IMR-90 (cell line): Measurements from ENCODE around the gene SRGAP3. TPM values are rescaled to one million over a fixed set of nuclear protein-coding genes. Genes with fewer than 3 reads are reported as not detected.

Experiments
- ATAC-seq: fragments of 200-7000 bp; cut with Tn5 transposase; 2 replicates; pipeline ENCODE4 v1.9.1; 2020; ENCODE audit warnings: low read depth, mild to moderate bottlenecking, moderate library complexity
- BruUV-seq: library from RNA; stranded (reverse); fragments of 400-500 nt; replicated peaks from 2 replicates; lab custom pipeline; 2021; lab: Mats Ljungman, UMichigan
- CTCF ChIA-PET: fragments of 300-600 bp; formaldehyde crosslinking; extraction: SDS; loops from one replicate; lab custom pipeline; 2021; ENCODE audit warnings: antibody characterized with exemption; lab: Yijun Ruan, JAX
- POLR2A ChIA-PET: fragments of 300-600 bp; sonication (Branson Sonifier 250); formaldehyde crosslinking; loops from one replicate; lab custom pipeline; 2022; ENCODE audit warnings: antibody characterized with exemption; ENCODE audit not compliant: unreplicated experiment; lab: Charles Lee
- DNase-seq: peaks from one replicate; pipeline ENCODE4 v3.0.0; 2013
- H2AFZ ChIP-seq: replicated peaks from 2 replicates; pipeline ENCODE3; 2013; ENCODE audit warnings: low read length, mild to moderate bottlenecking; ENCODE audit not compliant: poor library complexity
- H2AK5ac ChIP-seq: 2 replicates; pipeline ENCODE4 v1.6.1; 2013; ENCODE audit warnings: low read depth, low read length, inconsistent platforms
- H2AK9ac ChIP-seq: replicated peaks from 2 replicates; pipeline ENCODE3; 2013; ENCODE audit warnings: mild to moderate bottlenecking, low read depth, low read length, moderate library complexity; ENCODE audit not compliant: poor library complexity
- H2BK120ac ChIP-seq: 2 replicates; pipeline ENCODE4 v1.6.1; 2013; ENCODE audit warnings: low read depth, low read length, inconsistent platforms
- H2BK15ac ChIP-seq: 3 replicates; pipeline ENCODE4 v1.6.1; 2013; ENCODE audit warnings: low read depth, low read length, inconsistent platforms
- H2BK20ac ChIP-seq: 2 replicates; pipeline ENCODE4 v1.6.1; 2013; ENCODE audit warnings: low read depth, mild to moderate bottlenecking, inconsistent platforms, low read length, moderate library complexity
- H2BK5ac ChIP-seq: 2 replicates; pipeline ENCODE4 v1.6.1; 2013; ENCODE audit warnings: mild to moderate bottlenecking, low read depth, low read length, inconsistent platforms; ENCODE audit not compliant: poor library complexity, severe bottlenecking
- H3K14ac ChIP-seq: replicated peaks from 2 replicates; pipeline ENCODE4 v1.6.1; 2013; ENCODE audit warnings: low read depth, low read length, inconsistent platforms
- H3K18ac ChIP-seq: 2 replicates; pipeline ENCODE4 v1.6.1; 2013; ENCODE audit warnings: low read depth, low read length, control low read depth
- H3K23ac ChIP-seq: 2 replicates; pipeline ENCODE4 v1.6.1; 2013; ENCODE audit warnings: low read depth, low read length, inconsistent platforms
- H3K27ac ChIP-seq: 2 replicates; pipeline ENCODE4 v1.5.1; 2013; ENCODE audit warnings: mild to moderate bottlenecking, control low read depth, low read length; ENCODE audit not compliant: insufficient read depth
- H3K27me3 ChIP-seq: 2 replicates; pipeline ENCODE4 v1.6.1; 2013; ENCODE audit warnings: low read length; ENCODE audit not compliant: control insufficient read depth, insufficient read depth
- H3K36me3 ChIP-seq: 2 replicates; pipeline ENCODE4 v1.6.1; 2013; ENCODE audit warnings: low read length, mixed read lengths; ENCODE audit not compliant: control insufficient read depth, insufficient read depth
- H3K4ac ChIP-seq: 2 replicates; pipeline ENCODE4 v1.6.1; 2013; ENCODE audit warnings: low read depth, low read length, inconsistent platforms
- H3K4me1 ChIP-seq: 2 replicates; pipeline ENCODE4 v1.6.1; 2013; ENCODE audit warnings: low read length, mixed read lengths; ENCODE audit not compliant: control insufficient read depth, insufficient read depth
- H3K4me2 ChIP-seq: 2 replicates; pipeline ENCODE4 v1.6.1; 2013; ENCODE audit warnings: low read depth, mild to moderate bottlenecking, control low read depth, low read length, moderate library complexity
- H3K4me3 ChIP-seq: 2 replicates; pipeline ENCODE4 v1.5.1; 2013; ENCODE audit warnings: low read depth, mild to moderate bottlenecking, control low read depth, low read length, moderate library complexity; ENCODE audit not compliant: insufficient read depth
- H3K56ac ChIP-seq: 2 replicates; pipeline ENCODE4 v1.6.1; 2013; ENCODE audit warnings: low read length, inconsistent platforms; ENCODE audit not compliant: insufficient read depth; ENCODE audit errors: extremely low read depth
- H3K79me1 ChIP-seq, 2 experiments: 2 replicates each; pipeline ENCODE4 v1.6.1; 2013; ENCODE audit warnings: low read length in 2 of 2, inconsistent platforms in 1 of 2, low read depth in 1 of 2
- H3K9ac ChIP-seq: 2 replicates; pipeline ENCODE4 v1.6.1; 2013; ENCODE audit warnings: low read depth, low read length, control low read depth
- H3K9me1 ChIP-seq: 2 replicates; pipeline ENCODE4 v1.6.1; 2013; ENCODE audit warnings: low read length, inconsistent platforms; ENCODE audit not compliant: insufficient read depth
- H3K9me3 ChIP-seq: 2 replicates; pipeline ENCODE4 v1.6.1; 2013; ENCODE audit warnings: low read length; ENCODE audit not compliant: control insufficient read depth, insufficient read depth
- H4K20me1 ChIP-seq: 2 replicates; pipeline ENCODE4 v1.6.1; 2013; ENCODE audit warnings: low read length, inconsistent platforms; ENCODE audit not compliant: insufficient read depth
- H4K5ac ChIP-seq: 2 replicates; pipeline ENCODE4 v1.6.1; 2013; ENCODE audit warnings: mild to moderate bottlenecking, low read depth, low read length, control low read depth
- H4K8ac ChIP-seq, 2 experiments: 2 replicates each; pipeline ENCODE4 v1.6.1; 2013; ENCODE audit warnings: low read depth in 2 of 2, low read length in 2 of 2, control low read depth in 1 of 2, inconsistent platforms in 1 of 2
- H4K91ac ChIP-seq: 2 replicates; pipeline ENCODE4 v1.6.1; 2013; ENCODE audit warnings: low read depth, low read length, inconsistent platforms; ENCODE audit not compliant: insufficient read depth
- POLR2A ChIP-seq: IDR thresholded peaks from 2 replicates; pipeline ENCODE4 v1.6.1; 2012; ENCODE audit warnings: mild to moderate bottlenecking, low read depth, low read length
- WGBS, 2 experiments: methylation state at CpG; one replicate each; pipeline versions ENCODE4 v1.1.5 to v1.1.7; 2013; ENCODE audit warnings: missing lambda C conversion rate in 2 of 2; ENCODE audit not compliant: insufficient read length in 1 of 2; ENCODE audit errors: extremely low coverage in 2 of 2; 5-methylcytosine and 5-hydroxymethylcytosine counted together
- dilution Hi-C: fragments of 300-500 bp; cut with HindIII; formaldehyde crosslinking; loops from one replicate; pipeline ENCODE4 v1.14.3; 2018; ENCODE audit warnings: low sequenced_read_pairs; ENCODE audit not compliant: unreplicated experiment
- in situ Hi-C: fragments of 300-500 bp; cut with MboI; formaldehyde crosslinking; loops from 3 replicates; pipeline ENCODE4 v1.14.3; 2019; ENCODE audit warnings: low sequenced_read_pairs, inconsistent platforms, mixed read lengths
- intact Hi-C: fragments of 100-400 bp; cut with micrococcal nuclease; formaldehyde crosslinking; loops from 2 replicates; pipeline ENCODE4 v1.10.0; 2022
- polyA plus RNA-seq, 3 experiments: library from polyadenylated mRNA; depleted of rRNA; stranded (reverse); fragments of >200 nt; gene quantifications; 2 replicates each; pipeline ENCODE4 v1.2.3, GENCODE V29; 2012; ENCODE audit warnings: low replicate concordance in 1 of 3
- total RNA-seq: library from RNA; depleted of rRNA; stranded (reverse); fragments of >200 nt; gene quantifications from 2 replicates; pipeline ENCODE4 v1.2.3, GENCODE V29; 2012

SRGAP3 gene
- total and polyA plus RNA-seq, 2 of the 4 experiments (the other 2 are of a cell fraction) = 0.68 to 1.4 TPM

DNA sequence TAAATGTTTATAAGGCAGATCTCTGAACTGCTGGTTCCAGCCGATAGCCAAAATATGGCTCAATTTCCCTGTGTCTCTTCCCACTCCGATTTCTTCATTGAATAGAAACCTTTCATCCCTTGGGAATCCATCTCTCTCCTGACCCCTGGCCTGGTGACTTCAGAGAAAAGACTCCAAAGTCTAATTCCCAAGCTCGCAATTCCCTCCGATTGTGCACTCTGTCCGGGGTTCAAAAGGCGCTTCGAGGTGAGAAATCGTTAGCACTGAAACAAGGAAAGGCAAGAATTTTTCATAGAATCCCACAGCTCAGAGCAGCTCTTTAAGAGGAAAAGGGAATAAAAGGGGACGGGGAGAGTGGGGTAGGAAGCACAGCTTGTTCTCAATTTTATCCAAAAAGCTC lies 267.7 kb downstream of the SRGAP3 start:
- no peaks in the 10 kb centered on the region for H3K79me1 ChIP-seq
- no peak overlapping the region for H3K56ac ChIP-seq
- H4K8ac ChIP-seq = no peak overlapping the region
- in situ Hi-C loops = no loop called here
- ChIA-PET POLR2A (no interaction called here), CTCF (no interaction called here)
- H3K4me1 ChIP-seq = no peaks in the 10 kb centered on the region
- H3K9me1 ChIP-seq = no peaks in the 10 kb centered on the region
- no peak overlapping the region for H4K5ac ChIP-seq
- H2BK15ac ChIP-seq = no peak overlapping the region
- no peak overlapping the region for H3K27ac ChIP-seq
- no peak overlapping the region for H2BK120ac ChIP-seq
- no peak overlapping the region for H3K9ac ChIP-seq
- H3K27me3 ChIP-seq = peaks cover 10% of the 10 kb centered on the region
- no peak overlapping the region for H3K14ac ChIP-seq
- TF ChIP-seq POLR2A = no peak
- 79% methylated on average over 3 of the region's 9 CpGs; no CpG with 5 or more reads in 1 of the 2 experiments for WGBS, 2 experiments
- ATAC-seq (no peak), DNase-seq (no peak)
- BruUV-seq = no TSS peak
- no peak overlapping the region for H3K4me3 ChIP-seq
- H3K23ac ChIP-seq = no peak overlapping the region
- peaks cover 4% of the 10 kb centered on the region; the same call in 1 of the 2 replicates for H3K9me3 ChIP-seq
- dilution Hi-C loops = no loop called here
- H3K4me2 ChIP-seq = no peak overlapping the region
- intact Hi-C loops = no loop called here
- H2BK5ac ChIP-seq = no peak overlapping the region
- H3K36me3 ChIP-seq = no peaks in the 10 kb centered on the region
- no peak overlapping the region for H3K18ac ChIP-seq
- no peak overlapping the region for H2AFZ ChIP-seq
- H4K20me1 ChIP-seq = no peaks in the 10 kb centered on the region
- no peak overlapping the region for H2AK5ac ChIP-seq
- H2BK20ac ChIP-seq = no peak overlapping the region
- H4K91ac ChIP-seq = no peak overlapping the region
- H3K4ac ChIP-seq = no peak overlapping the region
- H2AK9ac ChIP-seq = no peak overlapping the region
